ENCODE data around the gene TSSC4.

DNA sequence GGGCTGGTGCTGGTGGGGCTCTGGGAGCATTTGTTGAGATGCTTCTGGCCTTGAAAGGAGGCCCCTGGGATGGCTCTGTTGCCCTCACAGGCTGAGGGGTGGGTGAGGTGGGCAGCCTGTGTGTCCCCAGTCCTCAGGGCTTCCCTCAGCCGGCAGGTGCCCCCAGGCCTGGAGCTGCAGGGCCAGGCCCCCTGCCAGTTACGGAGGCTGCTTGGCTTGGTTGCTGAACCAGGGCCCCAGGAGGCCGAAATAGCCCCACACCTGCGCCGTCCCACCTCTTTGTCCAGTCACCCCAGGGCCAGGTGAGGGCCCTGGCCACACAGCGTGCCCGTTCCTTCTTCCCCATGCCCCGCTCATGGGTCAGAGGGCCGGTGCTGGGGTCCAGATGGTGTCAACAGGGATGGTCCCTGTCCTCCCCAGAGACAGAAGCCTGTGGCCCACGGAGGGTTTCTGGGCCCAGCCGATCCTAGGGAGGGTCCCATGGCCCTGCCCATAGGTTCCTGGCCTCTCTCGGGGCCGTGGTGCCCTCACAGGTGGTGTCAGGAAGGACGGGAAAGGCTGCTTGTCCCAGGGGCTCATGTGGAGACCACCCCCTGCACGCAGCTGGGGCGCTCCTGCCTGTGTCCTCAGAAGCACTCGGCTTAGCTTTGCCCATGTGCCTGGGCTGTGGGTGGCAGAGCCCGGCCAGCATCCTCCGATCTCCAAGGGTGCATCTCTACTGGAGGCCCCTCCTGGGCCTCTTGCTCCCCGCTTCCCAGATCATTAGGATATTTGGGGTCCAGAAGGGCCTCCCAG lies 9.2 kb upstream of the TSSC4 start:
- no peak for TF ChIP-seq EZH2phosphoT487 (IDR thresholded peaks at IDR 0.05; ENCODE audit: borderline replicate concordance, low read length)
- TF ChIP-seq, protein P1, sequence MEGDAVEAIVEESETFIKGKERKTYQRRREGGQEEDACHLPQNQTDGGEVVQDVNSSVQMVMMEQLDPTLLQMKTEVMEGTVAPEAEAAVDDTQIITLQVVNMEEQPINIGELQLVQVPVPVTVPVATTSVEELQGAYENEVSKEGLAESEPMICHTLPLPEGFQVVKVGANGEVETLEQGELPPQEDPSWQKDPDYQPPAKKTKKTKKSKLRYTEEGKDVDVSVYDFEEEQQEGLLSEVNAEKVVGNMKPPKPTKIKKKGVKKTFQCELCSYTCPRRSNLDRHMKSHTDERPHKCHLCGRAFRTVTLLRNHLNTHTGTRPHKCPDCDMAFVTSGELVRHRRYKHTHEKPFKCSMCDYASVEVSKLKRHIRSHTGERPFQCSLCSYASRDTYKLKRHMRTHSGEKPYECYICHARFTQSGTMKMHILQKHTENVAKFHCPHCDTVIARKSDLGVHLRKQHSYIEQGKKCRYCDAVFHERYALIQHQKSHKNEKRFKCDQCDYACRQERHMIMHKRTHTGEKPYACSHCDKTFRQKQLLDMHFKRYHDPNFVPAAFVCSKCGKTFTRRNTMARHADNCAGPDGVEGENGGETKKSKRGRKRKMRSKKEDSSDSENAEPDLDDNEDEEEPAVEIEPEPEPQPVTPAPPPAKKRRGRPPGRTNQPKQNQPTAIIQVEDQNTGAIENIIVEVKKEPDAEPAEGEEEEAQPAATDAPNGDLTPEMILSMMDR (IDR thresholded peaks at IDR 0.05; ENCODE audit: low read depth, low read length, poor library complexity, severe bottlenecking) = no peak

All from DOHH2 (cell line).